Eye (tissue), 1 donor: ENCODE results near the gene UTP14A.

Experiments used
- DNase-seq: peaks from one replicate; pipeline ENCODE4 v3.0.0-alpha.2; 2015

UTP14A gene

DNA sequence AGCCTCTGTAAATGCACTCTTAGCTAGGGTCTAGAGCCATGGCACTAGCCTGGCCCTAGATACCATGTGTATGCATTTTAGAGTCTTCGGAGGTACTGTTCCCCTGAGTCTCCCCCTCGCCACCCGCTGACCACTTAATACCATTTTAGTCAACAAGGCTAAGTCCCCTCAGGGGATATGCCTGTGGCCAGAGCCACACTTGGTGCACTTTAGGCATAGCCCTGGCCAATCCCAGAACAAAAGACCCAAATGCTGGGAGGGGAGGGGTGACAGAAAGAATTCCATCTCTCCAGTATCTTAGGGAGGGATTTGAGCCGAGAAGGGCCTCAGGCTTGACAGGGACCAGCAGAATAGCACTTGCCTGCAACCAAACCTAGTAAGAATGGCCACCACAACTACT, 47.9 kb downstream of the UTP14A start:
- no peak for DNase-seq

DNA sequence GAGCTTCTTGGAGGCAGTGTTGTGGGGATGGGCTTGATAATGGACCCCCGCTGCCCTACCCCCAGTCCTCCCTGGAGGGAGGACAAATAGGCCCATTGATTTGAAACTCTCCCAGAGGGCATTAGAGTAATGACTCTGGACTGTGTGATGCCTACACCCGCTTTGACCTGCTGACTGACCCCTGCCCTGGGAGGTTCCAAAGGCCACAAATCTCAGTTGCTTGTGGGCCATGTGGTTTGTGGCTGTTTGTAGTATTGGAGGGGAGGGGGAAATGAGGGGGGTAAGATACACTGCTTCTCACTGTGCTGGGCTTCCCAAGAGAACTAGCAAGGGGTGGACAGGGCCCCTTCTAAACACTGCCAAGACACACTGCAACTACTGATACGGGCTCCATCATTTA, 48.8 kb downstream of the UTP14A start:
- no peak for DNase-seq

DNA sequence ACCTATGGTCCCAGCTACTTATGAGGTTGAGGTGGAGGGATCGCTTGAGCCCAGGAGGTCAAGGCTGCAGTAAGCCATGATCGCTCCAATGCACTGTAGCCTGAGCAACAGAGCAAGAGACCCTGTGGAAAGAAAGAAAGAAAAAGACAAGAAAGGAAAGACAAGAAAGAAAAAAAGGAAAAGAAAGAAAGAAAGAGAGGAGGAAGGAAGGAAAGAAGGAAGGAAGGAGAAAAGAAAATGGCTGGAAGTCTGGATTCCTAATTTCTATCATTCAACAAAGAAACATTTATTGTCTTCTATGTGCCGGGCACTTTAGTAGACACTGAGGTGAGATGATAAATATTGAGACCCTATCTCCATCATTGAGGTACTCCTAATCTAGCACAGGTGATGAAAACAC, 49.7 kb downstream of the UTP14A start:
- DNase-seq, result no peak

DNA sequence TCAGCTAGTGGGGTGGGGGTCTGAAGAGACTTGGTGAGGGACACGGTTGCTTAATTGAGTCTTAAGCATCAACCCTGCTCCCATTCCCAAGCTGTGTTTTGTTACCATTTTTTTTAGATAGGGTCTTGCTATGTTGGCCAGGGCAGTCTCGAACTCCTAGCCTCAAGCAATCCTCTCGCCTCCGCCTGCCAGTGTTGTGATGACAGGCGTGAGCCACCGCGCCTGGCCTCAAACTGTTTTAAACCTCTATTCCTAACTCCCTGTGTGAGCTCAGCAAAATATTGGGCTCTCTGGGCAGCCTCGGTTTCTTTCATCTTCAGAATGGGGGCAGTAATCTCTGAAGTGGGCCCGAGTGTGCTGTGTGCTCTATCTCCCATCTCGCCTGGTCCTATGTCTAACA, 50.2 kb downstream of the UTP14A start:
- DNase-seq, result no peak

DNA sequence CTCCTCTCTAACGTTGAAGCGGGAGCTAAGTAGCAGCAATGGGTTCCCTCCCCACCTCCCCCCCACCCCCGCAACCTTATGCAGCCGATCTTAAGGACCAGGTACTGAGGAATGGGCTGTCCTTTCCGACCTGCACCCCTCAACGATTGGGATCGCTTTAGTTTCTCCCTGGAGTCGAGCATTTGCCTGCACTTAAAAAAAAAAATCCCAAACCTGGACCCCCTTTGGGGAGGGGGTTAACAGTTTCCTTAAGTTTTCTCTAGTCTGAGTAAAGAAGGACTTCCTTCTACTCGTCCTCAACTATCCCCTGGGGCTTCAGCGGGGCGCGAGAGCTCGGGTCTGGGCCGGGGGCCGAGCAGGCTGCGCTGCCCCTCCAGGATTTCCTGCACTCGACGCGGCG, 50.8 kb downstream of the UTP14A start:
- no peak for DNase-seq

DNA sequence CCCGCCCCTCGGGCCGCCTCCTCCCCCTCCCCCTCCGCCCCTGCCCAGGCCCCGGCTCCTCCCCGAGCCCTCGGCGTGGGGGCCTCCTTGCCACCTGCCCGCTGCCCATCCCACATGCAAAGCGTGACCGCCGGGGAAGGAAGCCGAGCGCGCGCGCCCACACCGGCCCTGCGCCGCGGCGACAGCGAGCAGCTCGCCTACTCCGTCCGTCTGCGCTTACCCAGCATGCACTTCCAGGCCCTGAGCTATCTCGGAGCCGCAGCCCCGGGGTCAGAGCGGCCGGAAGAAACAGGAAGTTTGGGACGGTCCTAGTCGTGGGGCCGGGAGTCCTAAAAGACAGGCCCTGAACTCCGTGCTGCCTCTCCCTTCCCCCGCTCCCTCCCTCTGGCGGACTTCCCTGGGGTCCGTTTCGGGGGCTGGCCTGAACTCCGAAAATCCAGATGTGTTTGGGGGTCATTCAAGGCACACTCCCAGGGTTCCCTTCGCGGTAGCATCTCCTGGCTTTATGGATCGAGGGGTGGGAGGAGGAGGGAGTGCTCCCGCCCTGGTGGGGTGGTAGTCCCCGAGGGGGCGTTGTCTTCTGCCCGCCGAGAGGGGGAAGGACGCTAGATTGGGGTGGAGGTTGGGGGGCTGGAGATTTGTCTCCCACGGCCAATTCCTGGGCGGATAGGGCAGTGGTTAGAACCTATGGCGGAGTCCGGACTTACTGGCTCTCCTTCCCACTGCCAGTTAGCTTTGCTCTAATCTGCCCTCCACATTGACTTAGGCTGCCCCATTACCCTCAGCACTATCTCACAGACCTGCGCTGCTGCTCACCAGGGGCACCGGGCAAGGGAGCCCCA, 51.5 kb downstream of the UTP14A start:
- peak; percentile 76 for DNase-seq

DNA sequence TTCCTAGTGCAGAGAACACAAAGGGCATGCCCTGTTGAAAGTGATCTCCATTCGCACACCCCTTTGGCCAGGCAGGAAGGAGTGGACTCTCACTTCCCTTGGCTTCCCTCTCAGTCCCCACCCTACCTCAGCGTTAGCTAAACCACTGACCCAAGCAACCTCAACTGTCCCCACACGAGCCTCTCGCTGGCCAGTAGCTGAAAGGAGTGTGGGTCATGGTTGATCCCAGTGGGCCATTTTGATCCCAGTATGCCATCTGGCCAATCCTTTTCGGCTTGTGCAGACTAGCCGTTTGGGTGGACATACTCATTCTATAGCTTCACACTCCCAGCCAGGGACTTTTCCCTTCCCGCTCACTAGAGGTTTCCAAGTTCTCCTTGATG, 52.1 kb downstream of the UTP14A start:
- DNase-seq, result no peak

DNA sequence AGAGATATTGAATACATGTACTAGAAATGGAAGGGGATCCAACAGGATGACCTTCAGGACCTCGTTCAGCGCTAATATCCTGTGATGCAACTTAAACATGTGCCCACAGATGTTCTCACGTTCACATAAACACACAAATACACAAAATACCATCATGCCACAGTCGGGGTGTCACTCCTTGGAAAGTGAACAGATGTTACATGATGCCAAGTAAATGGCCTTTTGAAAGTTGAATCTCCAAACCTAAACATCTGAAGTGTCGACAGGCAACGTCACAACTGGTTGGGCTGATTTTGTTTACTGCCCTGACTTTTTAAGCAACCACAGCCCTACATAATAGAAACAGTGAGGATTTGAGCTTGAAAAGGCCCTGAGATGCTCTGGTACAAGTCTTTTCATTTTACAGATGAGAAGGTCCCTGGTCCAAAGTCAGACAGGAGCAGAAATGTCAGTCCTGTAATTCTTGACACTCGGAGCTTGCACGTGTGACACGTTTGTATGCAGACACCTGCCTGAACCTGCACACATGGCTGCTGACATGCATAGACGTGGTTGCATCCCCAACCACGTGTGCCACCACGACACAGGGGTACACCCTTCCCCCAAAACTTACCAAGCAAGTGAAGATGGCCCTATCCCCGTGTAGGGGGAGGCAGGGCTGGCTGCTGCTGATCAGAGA, 53.0 kb downstream of the UTP14A start:
- DNase-seq, result no peak

DNA sequence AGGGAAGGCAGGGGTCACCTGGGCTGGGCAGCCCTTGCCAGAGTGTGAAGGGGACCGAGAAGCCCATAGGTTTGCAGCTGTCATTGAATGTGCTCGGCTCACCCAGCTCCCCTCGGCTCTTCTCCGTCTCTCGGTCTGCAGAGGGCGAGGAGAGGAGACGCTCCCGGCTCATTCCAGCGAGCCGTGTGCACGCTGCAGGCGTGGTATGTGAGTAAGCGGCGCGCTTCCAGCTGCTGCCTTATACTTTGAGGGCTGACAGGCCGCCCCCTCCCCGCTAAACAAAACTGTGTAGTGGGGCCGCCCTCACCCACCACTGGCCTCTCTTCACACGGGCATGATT, 53.5 kb downstream of the UTP14A start:
- peak; percentile 50 for DNase-seq

DNA sequence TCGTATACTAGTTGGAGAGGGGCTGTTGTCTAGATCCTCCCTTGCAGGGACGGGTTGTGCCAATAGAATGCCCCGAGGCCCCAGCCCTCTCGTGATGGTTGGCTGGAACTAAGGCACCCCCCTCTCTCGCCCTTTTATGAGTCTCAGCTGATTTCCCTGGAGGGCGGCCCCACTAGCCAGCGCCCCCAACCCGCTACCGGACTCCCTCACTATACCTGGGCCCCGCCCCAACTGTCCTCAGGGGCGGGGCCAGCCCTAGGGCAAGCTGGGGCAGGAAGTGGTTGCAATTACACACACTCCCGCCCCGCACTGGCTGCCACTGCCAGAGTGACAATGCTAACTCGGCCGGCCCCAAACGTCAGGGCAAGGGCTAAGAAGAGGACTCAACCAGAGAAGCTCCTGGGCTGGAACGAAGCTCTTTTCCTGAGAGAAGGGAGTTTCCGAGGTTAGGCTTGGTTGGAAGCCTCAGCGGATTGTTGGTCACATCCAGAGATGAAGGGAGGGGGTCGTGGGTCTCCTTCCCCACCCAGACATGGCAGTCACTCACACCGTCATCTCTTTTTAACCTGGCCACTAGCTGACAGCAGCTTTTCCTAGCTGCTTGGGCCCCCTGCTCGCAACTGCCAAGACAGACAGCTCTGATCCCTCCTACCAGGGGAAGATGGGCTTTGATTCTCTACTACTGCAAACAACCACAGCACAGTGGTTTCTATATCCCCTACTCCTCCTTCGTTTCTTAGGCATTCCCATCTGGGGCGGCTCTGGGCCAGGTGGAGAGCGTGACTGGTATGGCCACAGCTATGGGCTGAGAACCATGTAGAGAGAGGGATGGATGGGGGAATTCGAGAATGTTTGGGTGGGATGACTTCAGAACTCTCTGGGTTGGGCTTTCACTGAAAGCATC, 55.5 kb downstream of the UTP14A start:
- DNase-seq, result peak; percentile 25

DNA sequence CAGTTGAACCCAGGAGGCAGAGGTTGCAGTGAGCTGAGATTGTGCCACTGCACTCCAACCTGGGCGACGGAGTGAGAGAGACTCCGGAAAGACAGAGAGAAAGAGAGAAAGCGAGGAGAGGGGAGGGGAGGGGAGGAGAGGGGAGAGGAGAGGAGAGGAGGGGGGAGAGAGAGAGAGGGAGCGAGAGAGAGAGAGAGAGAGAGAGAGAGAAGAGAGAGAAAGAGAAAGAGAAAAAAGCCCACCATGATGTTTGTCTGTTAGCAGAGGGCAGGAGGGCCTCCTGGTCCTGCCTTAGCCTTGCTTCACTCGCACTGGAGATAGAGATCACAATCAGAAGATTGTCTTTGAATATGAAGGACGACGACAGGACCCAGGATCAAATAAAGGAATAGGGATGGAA, 57.8 kb downstream of the UTP14A start:
- DNase-seq, result no peak

DNA sequence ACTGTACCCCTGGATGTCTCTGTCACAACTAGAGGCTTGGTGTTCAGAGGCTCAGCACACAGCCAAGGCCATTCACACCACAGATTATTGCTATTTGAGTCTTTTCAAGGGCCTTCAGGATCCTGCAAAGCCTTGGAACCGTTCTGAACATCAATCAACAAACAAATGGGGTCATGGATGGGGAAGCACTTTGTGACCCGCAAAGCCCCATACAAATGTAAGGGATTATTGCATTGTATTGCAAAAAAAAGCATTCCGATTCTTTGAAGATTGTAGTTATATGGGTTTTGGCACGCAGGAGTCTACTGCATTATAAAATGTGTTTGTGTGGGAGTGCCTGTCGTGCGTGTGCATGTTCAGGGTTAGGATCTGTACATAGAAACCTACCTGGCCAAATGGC, 59.2 kb downstream of the UTP14A start:
- no peak for DNase-seq

DNA sequence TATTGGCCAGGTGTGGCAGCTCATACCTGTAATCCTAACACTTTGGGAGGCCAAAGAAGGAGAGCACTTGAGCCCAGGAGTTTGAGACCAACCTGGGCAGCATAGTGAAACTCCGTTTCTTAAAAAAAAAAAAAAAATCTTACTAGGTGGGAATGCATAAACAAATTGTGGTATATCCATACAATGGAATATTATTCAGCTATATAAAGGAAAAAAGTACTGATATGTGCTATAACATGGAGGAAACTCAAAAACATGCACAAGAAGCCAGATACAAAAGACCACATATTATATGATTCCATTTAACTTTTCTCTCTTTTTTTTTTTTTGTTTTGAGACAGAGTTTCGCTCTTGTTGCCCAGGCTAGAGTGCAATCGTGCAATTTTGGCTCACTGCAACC, 63.0 kb downstream of the UTP14A start:
- no peak for DNase-seq

DNA sequence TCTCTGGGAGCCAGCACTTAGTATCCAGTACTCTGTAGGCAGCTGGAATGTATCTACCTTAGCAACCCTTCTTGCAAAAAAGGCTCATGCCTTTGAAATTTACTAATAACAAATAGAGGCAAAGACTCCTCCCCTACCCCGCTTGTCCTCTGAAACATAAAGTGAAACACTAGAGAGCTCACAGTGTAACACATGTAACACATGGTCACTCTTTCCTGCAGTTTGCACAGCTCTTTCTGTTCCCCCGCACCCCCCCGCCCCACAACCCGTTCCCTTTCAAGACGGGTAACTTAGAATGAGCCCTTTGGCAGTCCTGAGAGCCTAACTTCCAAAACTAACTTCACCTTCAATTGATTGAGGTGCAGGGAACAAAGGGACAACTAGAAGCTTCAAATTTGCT, 70.5 kb downstream of the UTP14A start:
- DNase-seq, result no peak
